ENCODE data around the gene BIRC7. TPM values are rescaled to one million over a fixed set of nuclear protein-coding genes. Genes with fewer than 3 reads are reported as not detected.

The BIRC7 gene
- total and polyA plus RNA-seq, 2 donors (not counting 3 experiments of a cell fraction or from before 2014, with no cell fraction given): not detected

DNA sequence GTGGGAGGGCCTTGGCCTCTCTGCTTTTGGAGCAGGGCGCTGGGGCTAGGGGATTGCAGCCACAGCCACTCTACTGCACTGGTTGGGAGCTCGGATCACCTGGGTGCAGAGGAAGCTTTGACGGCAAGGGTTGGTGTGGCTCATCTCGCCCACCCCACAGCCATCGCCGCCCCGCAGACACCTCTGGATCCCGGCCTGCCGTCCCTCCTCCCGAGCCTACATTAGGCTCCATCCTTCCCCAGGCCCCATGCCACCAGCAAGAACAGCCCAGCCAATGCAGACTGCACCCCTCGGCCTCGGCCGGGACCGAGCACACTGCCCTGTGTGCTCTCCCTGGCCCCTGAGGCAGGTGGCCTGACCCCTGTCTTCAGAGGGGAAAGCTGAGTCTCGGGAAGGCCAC, 24.8 kb downstream of the BIRC7 start:
- POLR2A ChIA-PET: no interaction called here
- no peak overlapping the region for H3K4me3 ChIP-seq (replicated peaks in 1 of 3; ENCODE audit: insufficient read depth in 1 of 3, low read depth in 1 of 3, low read length in 3 of 3)
- TF ChIP-seq FOS (IDR thresholded peaks at IDR 0.05; ENCODE audit: borderline replicate concordance, insufficient read depth, low read length): no peak
- no peak for TF ChIP-seq JUN (IDR thresholded peaks at IDR 0.05; ENCODE audit: borderline replicate concordance, insufficient read depth, insufficient read length, low read depth)
- TF ChIP-seq, protein P1, sequence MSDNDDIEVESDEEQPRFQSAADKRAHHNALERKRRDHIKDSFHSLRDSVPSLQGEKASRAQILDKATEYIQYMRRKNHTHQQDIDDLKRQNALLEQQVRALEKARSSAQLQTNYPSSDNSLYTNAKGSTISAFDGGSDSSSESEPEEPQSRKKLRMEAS (IDR thresholded peaks at IDR 0.05; ENCODE audit: insufficient read depth, insufficient read length): no peak
- TF ChIP-seq GATA2 (IDR thresholded peaks at IDR 0.05; ENCODE audit: insufficient read depth, insufficient read length, low read depth, low read length): no peak
- H3K27ac ChIP-seq (ENCODE audit: insufficient read depth, low read depth, low read length): no peak overlapping the region
- no peaks in the 10 kb centered on the region for H3K9me1 ChIP-seq (replicated peaks; ENCODE audit: control insufficient read depth, extremely low read depth, insufficient read depth, low read length)
- peaks cover 15 to 18% of the 10 kb centered on the region in 2 experiments for H3K27me3 ChIP-seq (ENCODE audit: control insufficient read depth in 2 of 2, insufficient read depth in 2 of 2, low read length in 2 of 2)
- dilution Hi-C loops (cut with MboI; ENCODE audit: extremely low pct_ligation_motif_present, low sequenced_read_pairs): no loop called here
- FAIRE-seq: no peak
- CTCF ChIA-PET: interaction anchor here (0.9 kb wide), 1 partner anchor 37 kb away, joined by 4 read pairs; no protein-coding TSS in a partner anchor
- DNase-seq (ENCODE audit: low read depth, low spot score): no peak
- no peaks in the 10 kb centered on the region for H3K36me3 ChIP-seq (ENCODE audit: control insufficient read depth in 2 of 2, extremely low read depth in 1 of 2, insufficient read depth in 2 of 2, low read length in 2 of 2)
- no peak overlapping the region for H2AFZ ChIP-seq (ENCODE audit: low read depth, low read length)
- no peak overlapping the region for H3K9ac ChIP-seq (replicated peaks; ENCODE audit: extremely low read depth, insufficient read depth, low read length)
- no peaks in the 10 kb centered on the region for H3K4me1 ChIP-seq (ENCODE audit: control insufficient read depth, extremely low read depth, insufficient read depth, low read length)
- no TSS peak for BruUV-seq (replicated peaks)
- H3K9me3 ChIP-seq (replicated peaks; ENCODE audit: control insufficient read depth, insufficient read depth, low read length): no peaks in the 10 kb centered on the region
- H3K4me2 ChIP-seq (ENCODE audit: insufficient read depth, low read length): no peak overlapping the region
- intact Hi-C loops (cut with micrococcal nuclease): no loop called here
- H3K79me2 ChIP-seq (ENCODE audit: control insufficient read depth, insufficient read depth, low read length): no peaks in the 10 kb centered on the region
- H4K20me1 ChIP-seq (replicated peaks; ENCODE audit: control insufficient read depth, extremely low read depth, insufficient read depth, low read length): no peaks in the 10 kb centered on the region

DNA sequence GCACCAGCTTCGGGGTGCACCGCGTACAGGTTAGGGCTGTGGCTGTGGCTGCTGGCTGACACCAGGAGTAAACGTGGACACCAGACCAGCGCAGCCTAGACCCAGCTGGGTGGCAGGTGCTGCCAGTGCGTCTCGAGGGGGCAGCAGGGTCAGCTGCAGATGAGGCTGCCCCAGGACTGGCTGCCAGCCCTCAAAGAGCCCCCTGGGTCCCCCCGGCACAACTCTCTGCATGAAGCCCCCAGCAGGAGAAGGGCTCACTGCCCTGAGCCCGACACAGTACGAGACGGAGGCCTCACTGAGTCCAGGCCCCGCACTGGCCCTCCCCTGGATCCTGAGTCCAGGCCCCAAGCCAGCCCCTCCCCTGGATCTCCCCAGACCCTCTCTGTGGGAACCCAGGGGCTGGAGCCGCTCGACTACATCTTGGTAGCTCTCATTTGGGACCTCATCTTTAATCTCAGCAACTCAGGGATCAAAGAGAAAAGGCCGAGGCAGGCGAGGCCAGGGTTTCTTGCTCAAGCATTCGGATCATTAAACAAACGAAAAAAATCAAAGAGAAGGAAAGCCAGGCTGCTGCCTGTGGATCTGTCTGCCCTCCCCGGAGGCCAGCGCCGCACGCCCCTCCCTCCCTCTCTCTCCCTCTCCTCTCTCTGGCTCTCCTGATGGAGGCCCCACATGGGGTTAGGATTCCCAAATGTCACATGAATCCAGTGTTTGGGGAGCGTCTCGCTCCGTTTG, 25.5 kb downstream of the BIRC7 start:
- BruUV-seq (replicated peaks): no TSS peak
- no peaks in the 10 kb centered on the region for H3K36me3 ChIP-seq (ENCODE audit: control insufficient read depth in 2 of 2, extremely low read depth in 1 of 2, insufficient read depth in 2 of 2, low read length in 2 of 2)
- no peak overlapping the region for H3K4me3 ChIP-seq (replicated peaks in 1 of 3; ENCODE audit: insufficient read depth in 1 of 3, low read depth in 1 of 3, low read length in 3 of 3)
- H3K4me1 ChIP-seq (ENCODE audit: control insufficient read depth, extremely low read depth, insufficient read depth, low read length): no peaks in the 10 kb centered on the region
- intact Hi-C loops (cut with micrococcal nuclease): no loop called here
- FAIRE-seq: no peak
- H3K9me1 ChIP-seq (replicated peaks; ENCODE audit: control insufficient read depth, extremely low read depth, insufficient read depth, low read length): no peaks in the 10 kb centered on the region
- H3K27me3 ChIP-seq (ENCODE audit: control insufficient read depth in 2 of 2, insufficient read depth in 2 of 2, low read length in 2 of 2): peaks cover 9 to 15% of the 10 kb centered on the region in 2 experiments
- no peak overlapping the region for H2AFZ ChIP-seq (ENCODE audit: low read depth, low read length)
- no peaks in the 10 kb centered on the region for H3K79me2 ChIP-seq (ENCODE audit: control insufficient read depth, insufficient read depth, low read length)
- H3K9me3 ChIP-seq (replicated peaks; ENCODE audit: control insufficient read depth, insufficient read depth, low read length): no peaks in the 10 kb centered on the region
- TF ChIP-seq, protein P1 (IDR thresholded peaks at IDR 0.05; ENCODE audit: insufficient read depth, insufficient read length): no peak
- no peak for TF ChIP-seq POLR2A (IDR thresholded peaks at IDR 0.05; ENCODE audit: low read depth, low read length)
- CTCF ChIA-PET: interaction anchor here (0.9 kb wide), 1 partner anchor 38 kb away, joined by 4 read pairs; no protein-coding TSS in a partner anchor
- no peak overlapping the region for H3K9ac ChIP-seq (replicated peaks; ENCODE audit: extremely low read depth, insufficient read depth, low read length)
- no peak overlapping the region for H3K27ac ChIP-seq (ENCODE audit: insufficient read depth, low read depth, low read length)
- DNase-seq (ENCODE audit: low read depth, low spot score): no peak
- POLR2A ChIA-PET: no interaction called here
- no peaks in the 10 kb centered on the region for H4K20me1 ChIP-seq (replicated peaks; ENCODE audit: control insufficient read depth, extremely low read depth, insufficient read depth, low read length)
- no peak overlapping the region for H3K4me2 ChIP-seq (ENCODE audit: insufficient read depth, low read length)
- dilution Hi-C loops (cut with MboI; ENCODE audit: extremely low pct_ligation_motif_present, low sequenced_read_pairs): no loop called here

All from endothelial cell of umbilical vein (primary cell).